CD4-positive, alpha-beta T cell treated with Interleukin-12 subunit alpha and Interleukin-12 subunit beta, for 1 hour (primary cell): ENCODE data around the gene OR51I2.

Source experiments
- DNase-seq: peaks from one replicate; pipeline ENCODE4 v3.0.0-alpha.2; 2020

Gene OR51I2, protein sequence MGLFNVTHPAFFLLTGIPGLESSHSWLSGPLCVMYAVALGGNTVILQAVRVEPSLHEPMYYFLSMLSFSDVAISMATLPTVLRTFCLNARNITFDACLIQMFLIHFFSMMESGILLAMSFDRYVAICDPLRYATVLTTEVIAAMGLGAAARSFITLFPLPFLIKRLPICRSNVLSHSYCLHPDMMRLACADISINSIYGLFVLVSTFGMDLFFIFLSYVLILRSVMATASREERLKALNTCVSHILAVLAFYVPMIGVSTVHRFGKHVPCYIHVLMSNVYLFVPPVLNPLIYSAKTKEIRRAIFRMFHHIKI

DNA sequence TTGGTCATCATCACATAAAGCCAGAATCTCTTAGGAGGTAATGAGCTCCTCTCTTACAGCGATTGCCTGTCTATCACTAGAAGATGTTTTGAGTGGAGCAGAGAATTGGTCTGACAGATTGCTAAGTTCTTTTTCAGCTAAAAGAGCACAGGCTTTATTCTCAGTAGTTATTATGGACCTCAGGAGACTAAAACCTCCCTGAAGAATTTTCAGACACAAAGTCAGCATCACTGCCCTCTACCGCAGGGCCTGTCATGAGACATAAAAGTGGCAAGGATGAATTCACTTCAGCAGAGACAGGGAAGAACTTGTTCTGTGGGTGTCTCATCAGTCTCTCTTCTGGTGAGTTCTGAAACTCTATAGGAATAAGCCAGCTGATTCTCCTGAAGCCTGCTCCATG is at the start of gene OR51I2:
Gene OR51I2, plus strand, starts transcription at position 301 of the 400 bp plus-strand sequence. CDS start 4,166 bp downstream, outside the sequence.
- no peak for DNase-seq

DNA sequence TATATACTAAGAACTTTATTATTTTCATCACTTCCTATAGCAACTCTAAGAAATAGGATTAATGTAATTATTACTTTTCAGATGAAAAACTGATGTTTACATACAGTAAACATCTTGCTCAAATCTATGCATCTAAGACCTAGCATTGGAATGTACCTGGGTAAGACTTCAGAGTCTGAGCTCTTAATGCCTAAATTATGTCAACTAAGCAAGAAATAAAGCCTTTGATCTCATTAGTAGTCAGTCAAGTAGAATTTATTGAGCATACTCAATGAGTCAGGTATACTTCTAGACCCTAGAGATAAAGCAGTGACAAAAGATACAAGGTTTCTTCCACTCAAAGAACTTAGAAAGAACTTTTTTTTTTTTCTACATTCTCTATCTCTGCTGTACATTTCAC is 44.0 kb upstream of the OR51I2 start:
- DNase-seq = no peak

DNA sequence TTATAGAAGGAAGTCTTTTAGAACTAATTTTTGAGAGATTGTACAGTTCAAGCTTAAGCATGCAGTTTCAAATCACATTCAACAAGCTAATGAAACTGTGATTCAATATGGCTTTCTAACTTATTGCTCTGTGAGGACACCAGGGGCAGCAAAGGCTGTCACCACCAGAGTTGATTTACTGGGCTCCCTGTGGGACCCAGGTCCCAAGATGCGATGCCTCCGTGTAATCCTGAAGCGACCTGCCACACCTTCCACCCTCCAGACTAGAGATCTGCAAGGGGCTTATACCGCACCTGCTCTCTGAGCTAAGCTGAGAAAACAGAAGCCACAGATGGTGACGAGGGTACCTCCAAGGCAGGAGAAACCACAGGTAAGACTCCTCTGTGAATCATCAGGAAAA is 28.1 kb upstream of the OR51I2 start:
- no peak for DNase-seq

DNA sequence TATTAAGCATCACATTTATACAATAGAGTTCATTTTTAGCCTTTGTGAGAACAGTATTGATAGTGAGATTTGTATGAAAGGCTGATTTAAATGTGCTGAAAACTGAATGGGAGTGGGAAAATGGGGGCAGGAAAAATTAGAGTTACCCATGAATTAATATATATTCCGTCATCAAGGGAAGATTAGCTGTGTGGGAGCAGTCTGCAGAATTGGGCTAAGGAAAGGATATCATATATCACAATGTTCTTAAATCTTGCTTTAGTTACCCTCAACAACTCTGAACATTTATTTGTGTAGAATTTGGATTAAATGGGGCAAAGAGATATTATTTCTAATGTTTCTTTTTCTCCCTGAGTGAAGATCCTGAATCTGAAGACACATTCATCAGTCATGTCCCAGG is 27.3 kb upstream of the OR51I2 start, which contains the start of gene OR51Q1:
Gene OR51Q1, plus strand, starts transcription at position 301 of the 400 bp plus-strand sequence. Its CDS starts 90 bp downstream, at position 391.
- DNase-seq = no peak

DNA sequence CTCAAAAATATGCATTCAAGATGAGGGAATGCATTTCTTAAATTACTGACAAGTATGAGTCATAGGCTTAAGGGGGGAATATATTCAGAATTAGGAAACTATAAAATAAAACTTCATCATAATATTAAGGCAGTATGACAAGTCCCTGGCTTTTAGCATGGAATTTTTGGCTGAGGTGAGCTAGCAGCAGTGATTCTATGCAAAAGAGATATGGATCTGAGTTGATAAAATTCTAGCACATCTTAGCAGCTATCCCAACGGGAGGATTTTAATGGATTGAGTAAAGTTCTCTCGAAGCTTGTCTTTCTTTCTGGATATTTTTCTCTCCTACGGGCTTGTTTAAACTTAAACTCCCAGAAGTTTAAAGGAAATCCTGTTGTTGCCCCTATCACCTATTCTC is 26.0 kb upstream of the OR51I2 start:
- DNase-seq = no peak

DNA sequence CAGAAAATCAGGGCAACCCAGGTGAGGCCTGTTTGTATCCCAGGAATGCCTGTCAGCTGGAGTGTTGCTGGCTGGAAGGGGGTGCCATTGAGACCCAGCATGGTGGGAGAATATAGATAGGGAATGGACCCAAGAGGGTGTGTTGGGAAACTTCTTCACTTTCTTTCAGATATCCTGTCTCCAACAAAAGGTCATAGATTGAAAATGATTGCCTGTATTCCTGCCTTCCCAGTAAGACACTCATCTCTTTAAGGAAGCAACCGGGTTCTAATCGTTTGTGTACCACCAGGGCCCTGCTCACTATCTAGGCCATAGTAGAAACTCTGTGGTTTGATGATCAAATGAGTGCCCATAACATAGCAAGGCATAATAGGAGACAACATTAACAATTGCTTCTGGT is 7.7 kb upstream of the OR51I2 start, which contains the start of gene OR51I1:
Gene OR51I1, minus strand, starts transcription at position 101 of the 400 bp plus-strand sequence. Its CDS starts 0 bp downstream, at position 101.
- DNase-seq = no peak

DNA sequence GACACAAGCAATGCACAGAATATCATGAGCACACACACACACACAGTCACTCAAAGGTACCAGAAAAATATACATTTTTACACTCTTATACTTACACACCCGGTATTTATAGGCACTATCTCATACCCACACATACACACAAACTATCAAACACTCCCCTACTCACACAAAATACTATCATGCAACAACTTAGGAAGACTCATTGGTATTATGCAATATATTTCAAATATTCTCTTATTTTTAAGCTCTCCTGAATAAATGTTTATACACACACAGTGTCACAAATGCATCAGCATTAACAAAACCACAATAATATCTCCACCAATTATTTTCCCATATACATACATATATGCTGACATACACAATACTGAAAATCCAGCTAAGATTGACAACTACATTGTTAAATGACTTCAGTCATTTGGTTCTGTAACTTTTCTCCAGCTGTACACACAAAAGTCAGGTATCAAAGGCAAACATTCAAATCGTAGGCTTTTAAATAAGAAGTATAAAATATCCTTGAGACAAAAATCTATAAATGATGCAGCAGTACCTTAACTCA is 5.2 kb upstream of the OR51I2 start:
- DNase-seq = no peak

DNA sequence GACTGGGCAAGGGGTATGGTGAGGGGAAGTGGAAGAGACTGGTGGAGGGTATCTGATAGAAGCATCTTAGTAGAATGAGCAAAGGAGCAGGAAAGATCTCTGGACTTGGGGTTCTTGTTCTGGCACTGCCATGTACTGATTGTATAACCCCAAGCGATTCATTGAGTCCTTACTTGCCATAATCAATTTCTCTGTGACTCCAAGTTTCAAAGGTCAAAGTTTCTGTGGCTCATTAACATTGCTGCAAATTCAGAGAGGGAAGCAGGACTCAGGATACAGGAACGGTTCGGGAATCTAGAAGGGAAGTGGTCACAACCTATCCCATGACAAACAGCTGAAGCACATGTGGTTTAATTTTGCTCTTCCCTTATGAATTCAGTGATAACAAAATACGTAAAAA is 309 bp downstream of the OR51I2 start:
- DNase-seq = no peak

DNA sequence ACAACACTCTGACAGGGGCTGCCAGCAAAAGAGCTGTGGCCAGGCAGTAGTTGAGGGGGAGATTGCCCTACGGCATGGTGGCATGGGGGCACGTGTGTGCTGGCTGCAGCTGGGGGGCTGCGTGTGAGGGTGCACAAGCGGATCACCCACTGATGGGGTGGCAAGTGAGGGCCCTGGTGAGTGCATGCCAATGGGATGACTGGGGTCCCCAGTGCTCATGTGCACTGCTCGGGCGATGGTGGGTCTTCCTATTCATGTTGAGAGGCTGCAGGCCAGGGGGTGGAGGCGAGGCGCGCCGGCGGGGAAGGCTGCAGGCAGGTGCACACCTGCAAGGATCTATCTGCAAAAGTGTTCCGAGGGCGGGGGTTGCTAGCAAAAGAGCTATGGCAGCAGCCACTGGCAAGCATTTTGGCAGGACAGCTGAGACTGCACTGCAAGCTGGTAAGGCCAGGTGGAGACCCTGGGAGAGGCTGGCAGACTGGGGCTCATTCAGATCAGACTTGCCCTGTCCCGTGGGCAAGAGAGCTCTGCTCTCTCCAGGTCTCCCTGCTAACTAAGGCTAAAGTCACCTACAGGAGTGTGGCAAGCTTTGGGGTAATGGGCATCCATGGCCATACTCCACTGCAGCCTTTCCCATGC is 12.0 kb downstream of the OR51I2 start:
- DNase-seq = no peak

DNA sequence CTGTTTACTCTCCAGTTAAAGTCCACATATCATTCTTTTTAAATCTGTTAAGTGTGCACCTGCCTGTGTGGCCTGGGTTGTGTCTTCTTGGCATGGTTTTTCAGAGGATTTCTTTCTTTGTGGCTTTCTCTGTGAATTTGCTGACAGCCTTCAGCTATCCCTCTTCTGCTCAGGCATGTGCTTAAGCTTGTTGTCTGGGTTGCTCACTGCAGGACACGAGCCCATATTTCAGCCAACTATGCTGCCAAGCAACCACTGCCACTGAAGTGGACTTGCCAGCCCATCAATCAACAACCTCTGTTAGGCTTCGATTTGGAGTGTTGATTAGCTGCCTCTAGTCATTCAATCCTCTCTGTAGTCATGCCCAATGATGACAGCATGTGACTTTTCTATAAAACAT is 18.4 kb downstream of the OR51I2 start:
- DNase-seq = no peak

DNA sequence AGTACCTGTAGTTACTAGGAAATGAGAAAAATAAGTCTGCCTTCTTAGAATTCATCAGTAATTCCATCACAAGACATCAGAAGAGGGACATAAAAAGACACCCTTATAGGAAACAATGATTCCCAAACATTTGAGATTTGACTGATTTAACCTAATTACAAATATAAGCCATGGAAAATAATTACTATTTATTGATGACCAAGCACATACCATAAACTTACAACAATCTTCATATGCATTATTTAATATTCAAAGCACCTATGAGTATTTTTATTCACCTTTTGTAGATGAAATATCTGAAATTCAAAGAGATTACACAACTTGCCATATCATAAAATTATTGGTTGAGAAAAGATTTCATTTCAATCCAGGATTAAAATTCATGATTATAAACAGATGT is 24.8 kb downstream of the OR51I2 start:
- no peak for DNase-seq

DNA sequence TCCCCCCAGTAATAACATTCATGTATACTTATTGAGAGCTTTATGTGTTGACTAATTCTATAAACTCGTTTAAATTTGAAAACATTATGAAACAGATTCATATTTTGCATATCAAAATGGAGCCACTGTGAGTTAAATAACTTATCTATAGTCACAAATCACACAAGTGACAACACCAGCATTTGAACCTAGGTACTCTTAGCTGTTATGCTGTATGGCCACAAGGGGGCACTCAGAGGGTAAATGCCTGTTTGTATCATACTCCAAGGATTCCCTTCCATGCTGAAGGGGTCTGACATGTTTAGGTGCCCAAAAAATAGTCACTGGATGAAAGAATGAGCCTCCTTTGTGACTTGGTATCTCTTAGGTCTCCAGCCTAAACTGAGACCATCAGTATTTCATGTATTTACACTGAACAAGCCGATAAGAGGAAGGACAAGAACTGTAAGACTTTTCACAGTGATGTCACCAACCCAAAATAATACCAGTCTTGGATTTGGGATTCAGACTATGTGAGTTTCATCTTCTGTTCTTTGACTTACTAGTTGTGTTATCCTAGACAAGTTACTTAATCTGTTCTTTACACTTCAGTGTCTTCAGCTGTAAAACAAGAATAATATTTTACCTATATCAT is 27.2 kb downstream of the OR51I2 start:
- DNase-seq = peak; percentile 46

DNA sequence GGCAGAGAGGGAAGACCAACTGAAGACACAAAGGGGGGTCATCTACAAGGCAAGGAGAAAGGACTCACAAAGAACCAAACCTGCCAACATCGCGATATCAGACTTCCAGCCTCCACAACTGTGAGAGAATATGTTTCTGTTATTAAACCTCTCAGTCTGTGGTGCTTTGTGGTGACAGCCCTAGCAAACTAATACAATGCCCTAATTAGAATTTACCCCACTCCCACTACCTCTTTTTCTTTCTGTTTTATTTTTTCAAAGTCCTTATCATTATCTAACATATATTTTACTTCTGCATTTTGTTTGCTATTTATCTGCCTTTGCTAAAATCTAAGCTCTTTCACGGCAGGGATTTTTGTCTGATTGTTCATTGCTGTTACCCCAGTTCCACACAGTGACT is 36.9 kb downstream of the OR51I2 start:
- no peak for DNase-seq

DNA sequence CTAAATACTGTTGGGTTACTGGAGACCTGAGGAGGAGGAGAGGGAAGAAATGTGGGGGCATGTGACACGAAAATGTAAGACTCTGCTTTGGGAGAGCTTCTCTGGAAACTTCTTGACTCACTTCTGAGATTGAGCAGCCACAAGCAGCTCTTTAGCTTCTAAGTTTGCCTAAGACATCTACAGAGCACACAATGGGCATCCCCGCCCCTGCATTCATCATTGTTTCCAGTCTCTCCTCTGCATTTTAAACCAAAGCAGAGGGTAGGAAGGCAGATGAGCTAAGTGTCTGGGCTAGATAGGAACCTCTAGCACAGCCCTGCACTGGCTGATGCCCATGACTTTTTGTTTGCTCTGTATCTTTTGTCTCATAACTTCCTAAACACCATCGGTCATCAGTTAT is 37.3 kb downstream of the OR51I2 start:
- no peak for DNase-seq

DNA sequence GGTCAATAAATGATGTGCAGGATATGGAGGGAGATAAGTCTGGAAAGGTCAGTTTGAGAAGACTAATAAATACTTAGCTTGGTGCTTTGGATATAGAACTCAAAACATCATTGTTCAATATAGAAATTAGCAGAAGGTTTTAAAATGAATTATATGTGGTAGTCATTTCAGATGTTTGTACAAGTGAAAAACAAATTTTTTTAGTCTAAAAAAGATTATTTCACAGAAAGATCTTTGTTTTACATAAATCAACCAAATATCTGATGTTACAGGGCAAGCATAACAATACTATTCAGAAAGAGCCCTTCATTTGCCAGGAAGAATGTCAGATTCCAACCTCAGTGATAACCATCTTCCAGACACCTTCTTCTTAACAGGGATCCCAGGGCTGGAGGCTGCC is 39.3 kb downstream of the OR51I2 start, which contains the start of gene OR52D1:
Gene OR52D1, plus strand, starts transcription at position 301 of the 400 bp plus-strand sequence. Its CDS starts 22 bp downstream, at position 323.
- no peak for DNase-seq

DNA sequence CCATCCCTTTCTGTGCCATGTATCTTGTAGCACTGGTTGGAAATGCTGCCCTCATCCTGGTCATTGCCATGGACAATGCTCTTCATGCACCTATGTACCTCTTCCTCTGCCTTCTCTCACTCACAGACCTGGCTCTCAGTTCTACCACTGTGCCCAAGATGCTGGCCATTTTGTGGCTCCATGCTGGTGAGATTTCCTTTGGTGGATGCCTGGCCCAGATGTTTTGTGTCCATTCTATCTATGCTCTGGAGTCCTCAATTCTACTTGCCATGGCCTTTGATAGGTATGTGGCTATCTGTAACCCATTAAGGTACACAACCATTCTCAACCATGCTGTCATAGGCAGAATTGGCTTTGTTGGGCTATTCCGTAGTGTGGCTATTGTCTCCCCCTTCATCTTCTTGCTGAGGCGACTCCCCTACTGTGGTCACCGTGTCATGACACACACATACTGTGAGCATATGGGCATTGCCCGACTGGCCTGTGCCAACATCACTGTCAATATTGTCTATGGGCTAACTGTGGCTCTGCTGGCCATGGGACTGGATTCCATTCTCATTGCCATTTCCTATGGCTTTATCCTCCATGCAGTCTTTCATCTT is 39.8 kb downstream of the OR51I2 start:
- DNase-seq = no peak

DNA sequence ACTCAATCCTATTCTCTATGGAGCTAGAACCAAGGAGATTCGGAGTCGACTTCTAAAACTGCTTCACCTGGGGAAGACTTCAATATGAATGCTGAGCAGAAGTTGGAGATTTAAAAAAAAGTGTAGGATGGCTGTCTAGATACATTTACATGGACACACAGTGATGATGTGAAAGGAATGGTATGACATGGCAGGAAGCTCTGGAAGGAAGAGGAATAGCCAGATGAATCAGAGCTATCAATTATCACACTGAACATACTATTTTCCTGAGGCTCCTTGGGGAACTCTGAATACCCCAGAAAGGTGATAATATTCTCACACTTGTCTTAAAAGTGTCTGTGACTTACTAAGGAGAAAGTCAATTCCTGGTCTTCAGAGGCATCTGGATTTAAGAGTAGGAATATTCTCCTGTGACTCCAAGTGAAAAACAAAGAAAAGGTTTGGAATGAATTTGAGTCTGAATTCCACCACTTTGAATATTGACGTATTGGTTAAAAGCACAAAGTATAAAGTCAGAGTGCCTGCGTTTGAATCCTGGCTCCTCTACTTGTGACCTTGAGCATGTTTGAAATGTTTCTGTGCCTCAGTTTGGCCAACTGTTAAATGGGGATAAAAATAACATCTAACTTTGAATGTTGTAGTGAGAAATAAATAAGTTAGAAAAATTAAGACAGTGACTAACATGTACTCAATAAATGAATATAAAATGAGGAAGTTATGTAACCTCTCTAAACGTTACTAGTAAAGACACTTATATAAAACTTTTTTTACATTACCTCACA is 40.6 kb downstream of the OR51I2 start:
- no peak for DNase-seq

DNA sequence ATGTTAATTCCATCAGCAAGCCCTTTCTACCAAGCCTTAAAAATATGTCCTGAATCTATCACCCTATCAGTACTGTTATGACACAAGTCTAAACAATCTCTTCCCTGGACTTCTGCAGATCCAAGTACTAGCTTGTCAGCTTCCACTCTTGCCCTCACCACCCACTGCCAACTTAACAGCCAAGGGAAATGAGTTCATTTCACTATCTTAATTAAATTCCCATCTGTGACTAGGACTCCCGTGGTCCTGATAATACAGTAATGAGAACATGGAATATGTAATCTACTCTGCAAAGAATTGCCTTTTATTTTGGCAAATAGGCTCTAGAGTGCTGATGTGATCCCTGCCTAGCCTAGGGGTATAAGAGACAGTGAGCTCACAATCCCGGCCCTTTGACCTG is 50.5 kb downstream of the OR51I2 start:
- DNase-seq = no peak

DNA sequence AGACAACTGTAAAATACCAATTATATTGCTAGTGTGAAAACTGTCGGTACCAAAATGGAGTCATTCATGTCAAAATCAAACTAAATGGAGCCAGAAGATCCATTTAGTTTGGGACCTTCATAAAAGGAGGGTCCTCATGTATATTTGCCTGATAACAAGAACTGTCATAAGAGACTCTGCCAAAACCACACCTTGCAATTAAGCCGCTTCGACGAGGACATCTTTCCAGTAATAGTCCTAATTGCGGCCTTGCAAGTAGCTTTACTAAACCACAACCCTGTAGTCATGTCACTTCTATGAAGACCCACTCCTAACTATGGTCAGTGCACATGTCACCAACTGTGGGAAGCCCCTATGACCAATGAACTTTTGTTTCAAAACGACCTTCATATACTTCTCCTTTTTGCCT is 51.3 kb downstream of the OR51I2 start:
- no peak for DNase-seq

DNA sequence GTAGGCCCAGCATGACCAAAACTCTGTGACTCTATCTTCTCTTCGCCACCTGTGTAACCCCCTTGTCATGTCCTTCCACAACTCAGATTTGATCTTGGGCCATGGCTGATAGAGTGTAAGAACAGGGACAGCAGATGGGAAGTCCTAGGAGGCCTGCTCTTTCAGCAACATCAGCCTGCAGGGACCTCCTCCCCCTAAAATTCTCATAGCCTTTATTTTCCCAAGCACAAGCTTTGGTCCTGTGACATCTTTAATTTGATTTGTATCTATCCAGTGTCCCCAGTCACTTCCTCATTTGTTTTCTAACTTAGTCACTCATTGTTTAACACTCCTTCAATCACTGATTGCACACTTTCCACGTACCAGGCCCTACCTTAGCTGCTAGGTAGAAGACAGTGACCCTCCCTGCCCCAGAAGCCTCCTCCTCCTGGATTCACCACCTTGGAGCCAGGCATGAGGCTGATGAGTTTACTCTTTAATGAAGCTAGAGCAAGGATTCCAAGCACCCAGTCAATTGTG is 55.3 kb downstream of the OR51I2 start:
- DNase-seq = no peak

DNA sequence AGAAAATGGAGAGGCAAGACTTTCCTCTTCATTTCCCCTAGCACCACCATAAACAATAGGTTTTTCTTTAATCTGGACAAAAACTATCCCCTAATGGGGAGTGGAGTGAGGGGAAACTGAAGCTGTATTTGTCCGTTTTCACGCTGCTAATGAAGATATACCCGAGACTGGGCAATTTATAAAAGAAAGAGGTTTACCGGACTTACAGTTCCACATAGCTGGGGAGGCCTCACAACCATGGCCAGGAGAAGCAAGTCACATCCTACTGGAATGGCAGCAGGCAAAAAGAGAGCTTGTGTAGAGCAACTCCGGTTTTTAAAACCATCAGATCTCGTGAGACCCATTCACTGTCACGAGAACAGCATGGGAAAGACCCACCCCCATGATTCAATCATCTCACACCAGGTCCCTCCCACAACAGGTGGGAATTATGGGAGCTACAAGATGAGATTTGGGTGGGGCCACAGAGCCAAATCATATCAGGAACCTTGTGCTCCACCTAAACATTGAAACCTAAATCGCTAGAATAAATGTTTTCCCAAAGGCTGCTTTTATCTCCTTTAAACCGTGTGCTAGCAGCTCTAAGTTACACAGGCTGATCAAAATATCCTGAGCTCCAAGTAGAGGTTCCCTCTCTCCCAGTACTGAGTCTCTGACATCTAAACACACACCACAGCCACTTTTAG is 56.4 kb downstream of the OR51I2 start:
- no peak for DNase-seq
